HEK293 (cell line): ENCODE data around the gene SERPINA3.
A peak's percentile ranks its signal among the peaks of the same experiment; 100 is the strongest.

Source experiments
- CTCF ChIA-PET: fragments of 350-600 bp; formaldehyde crosslinking; extraction: SDS; loops from one replicate; lab custom pipeline; 2021; ENCODE audit warnings: antibody characterized with exemption; lab: Yijun Ruan, JAX
- POLR2A ChIA-PET: fragments of 300-600 bp; formaldehyde crosslinking; extraction: SDS; loops from one replicate; lab custom pipeline; 2020; ENCODE audit warnings: antibody characterized with exemption, inconsistent platforms; lab: Yijun Ruan, JAX
- H3K27ac ChIP-seq: fragments of 200-500 bp; sonication (Bioruptor generic); 2 replicates; pipeline ENCODE4 v1.5.1; 2014; ENCODE audit warnings: low read depth, low read length, control low read depth, inconsistent platforms; ENCODE audit errors: extremely low read depth
- H3K36me3 ChIP-seq, 2 experiments: fragments of 200-500 bp in 1 of 2; sonication (Bioruptor generic) in 1 of 2; 1 replicate in 1 of 2; 2 replicates in 1 of 2; pipeline ENCODE4 v1.5.1; 2014 to 2017; ENCODE audit warnings: inconsistent platforms in 2 of 2, low read length in 2 of 2; ENCODE audit not compliant: control insufficient read depth in 2 of 2, insufficient read depth in 1 of 2
- H3K4me1 ChIP-seq: fragments of 200-500 bp; sonication (Bioruptor generic); 2 replicates; pipeline ENCODE4 v1.5.1; 2014; ENCODE audit warnings: mild to moderate bottlenecking, low read length, inconsistent platforms; ENCODE audit not compliant: control insufficient read depth, insufficient read depth
- H3K4me3 ChIP-seq: 2 replicates; pipeline ENCODE4 v1.5.1; 2011; ENCODE audit warnings: low read depth, mild to moderate bottlenecking, control low read depth, low read length, moderate library complexity
- H3K9me3 ChIP-seq: fragments of 200-500 bp; sonication (Bioruptor generic); 2 replicates; pipeline ENCODE4 v1.5.1; 2014; ENCODE audit warnings: low read depth, low read length, inconsistent platforms; ENCODE audit not compliant: control insufficient read depth, insufficient read depth
- ATF2 ChIP-seq: fragments of 450-650 bp; formaldehyde crosslinking; IDR thresholded peaks from 2 replicates; pipeline ENCODE4 v1.5.1; 2016; ENCODE audit warnings: missing biosample characterization, missing genetic modification characterization, low read depth
- EGR2 ChIP-seq: fragments of 450-650 bp; formaldehyde crosslinking; IDR thresholded peaks from 2 replicates; pipeline ENCODE4 v1.5.1; 2016; ENCODE audit warnings: low read depth, missing biosample characterization, missing genetic modification characterization
- GLIS1 ChIP-seq: fragments of 450-650 bp; formaldehyde crosslinking; IDR thresholded peaks from 2 replicates; pipeline ENCODE4 v1.5.1; 2016; ENCODE audit warnings: missing biosample characterization, missing genetic modification characterization
- OSR2 ChIP-seq: fragments of 450-650 bp; formaldehyde crosslinking; IDR thresholded peaks from 2 replicates; pipeline ENCODE4 v1.5.1; 2016; ENCODE audit warnings: missing biosample characterization, missing genetic modification characterization
- ZBTB17 ChIP-seq: fragments of 450-650 bp; formaldehyde crosslinking; IDR thresholded peaks from 2 replicates; pipeline ENCODE4 v1.5.1; 2016; ENCODE audit warnings: missing biosample characterization, missing genetic modification characterization
- ZFHX2 ChIP-seq: fragments of 450-650 bp; formaldehyde crosslinking; conservative IDR thresholded peaks from 2 replicates; pipeline ENCODE4 v1.5.1; 2016; ENCODE audit warnings: missing biosample characterization, missing genetic modification characterization
- ZNF184 ChIP-seq: fragments of 450-650 bp; IDR thresholded peaks from 2 replicates; pipeline ENCODE4 v1.5.1; 2018; ENCODE audit warnings: missing biosample characterization, mild to moderate bottlenecking, missing genetic modification characterization
- ZNF248 ChIP-seq: fragments of 450-650 bp; formaldehyde crosslinking; IDR thresholded peaks from 2 replicates; pipeline ENCODE4 v1.5.1; 2017; ENCODE audit warnings: missing biosample characterization, missing genetic modification characterization
- ZNF26 ChIP-seq: fragments of 450-650 bp; formaldehyde crosslinking; IDR thresholded peaks from 2 replicates; pipeline ENCODE4 v1.5.1; 2016; ENCODE audit warnings: missing biosample characterization, missing genetic modification characterization
- ZNF335 ChIP-seq: fragments of 450-650 bp; formaldehyde crosslinking; conservative IDR thresholded peaks from 2 replicates; pipeline ENCODE4 v1.5.1; 2016; ENCODE audit warnings: missing biosample characterization, missing genetic modification characterization
- ZNF423 ChIP-seq: fragments of 450-650 bp; formaldehyde crosslinking; IDR thresholded peaks from 2 replicates; pipeline ENCODE4 v1.5.1; 2016; ENCODE audit warnings: missing biosample characterization, missing genetic modification characterization
- ZNF473 ChIP-seq: fragments of 450-650 bp; formaldehyde crosslinking; IDR thresholded peaks from 2 replicates; pipeline ENCODE4 v1.5.1; 2017; ENCODE audit warnings: missing biosample characterization, missing genetic modification characterization
- ZNF488 ChIP-seq: fragments of 450-650 bp; formaldehyde crosslinking; IDR thresholded peaks from 2 replicates; pipeline ENCODE4 v1.5.1; 2016; ENCODE audit warnings: missing biosample characterization, missing genetic modification characterization
- ZNF600 ChIP-seq: fragments of 450-650 bp; formaldehyde crosslinking; IDR thresholded peaks from 2 replicates; pipeline ENCODE4 v1.5.1; 2016; ENCODE audit warnings: missing biosample characterization, missing genetic modification characterization
- ZNF660 ChIP-seq: fragments of 450-650 bp; IDR thresholded peaks from 2 replicates; pipeline ENCODE4 v1.5.1; 2018; ENCODE audit warnings: missing biosample characterization, mild to moderate bottlenecking, missing genetic modification characterization

SERPINA3 gene

GRCh38 chr14:94598506-94598815 lies 13.7 kb upstream of the SERPINA3 start:
- TF ChIP-seq EGR2 (tag by site-specific recombination) (peak; percentile 33; the same call in 1 of the 2 replicates), ZFHX2 (tag by site-specific recombination) (peak; percentile 10; the same call in 1 of the 2 replicates), ZNF26 (tag by site-specific recombination) (no peak)
- POLR2A ChIA-PET = no interaction called here
- CTCF ChIA-PET = interaction anchor here (0.5 kb wide), 1 partner anchor 662 kb away, joined by 4 read pairs; no protein-coding TSS in a partner anchor

GRCh38 chr14:94598816-94599655 lies 13.2 kb upstream of the SERPINA3 start:
- no peaks in the 10 kb centered on the region for H3K9me3 ChIP-seq
- CTCF ChIA-PET = interaction anchor here (0.5 to 0.7 kb wide), 2 partner anchors 24 to 661 kb away, joined by 3 to 4 read pairs; no protein-coding TSS in a partner anchor
- H3K36me3 ChIP-seq = no peaks in the 10 kb centered on the region
- no peak overlapping the region for H3K4me3 ChIP-seq
- TF ChIP-seq ZNF335 = peak; percentile 42
- 0 out of 2 replicates have a peak, but pooled peaks have one; percentile 28 for TF ChIP-seq ATF2 (tag by site-specific recombination)
- no peak for TF ChIP-seq ZNF423 (tag by site-specific recombination)
- no peak for TF ChIP-seq ZNF488 (tag by site-specific recombination)
- TF ChIP-seq ZNF184 (tag by site-specific recombination) = peak; percentile 34; the same call in 1 of the 2 replicates
- TF ChIP-seq GLIS1 (tag by site-specific recombination) = peak; percentile 83
- TF ChIP-seq ZNF660 (tag by site-specific recombination) = 0 out of 2 replicates have a peak, but pooled peaks have one; percentile 66
- TF ChIP-seq ZNF473 (tag by site-specific recombination) = no peak
- TF ChIP-seq ZNF248 (tag by site-specific recombination) = no peak
- 0 out of 2 replicates have a peak, but pooled peaks have one; percentile 0 for TF ChIP-seq ZFHX2 (tag by site-specific recombination)
- TF ChIP-seq ZNF26 (tag by site-specific recombination) = no peak
- TF ChIP-seq ZNF600 (tag by site-specific recombination) = peak; percentile 53; the same call in 1 of the 2 replicates
- 0 out of 2 replicates have a peak, but pooled peaks have one; percentile 19 for TF ChIP-seq ZBTB17
- 0 out of 2 replicates have a peak, but pooled peaks have one; percentile 9 for TF ChIP-seq OSR2 (tag by site-specific recombination)
- TF ChIP-seq, all 188 proteins: peak for 9
- H3K4me1 ChIP-seq = no peaks in the 10 kb centered on the region; the same call in 1 of the 2 replicates
- POLR2A ChIA-PET = interaction anchor here (0.6 kb wide), 2 partner anchors 12 to 103 kb away, joined by 3 to 7 read pairs; no protein-coding TSS in a partner anchor
- H3K27ac ChIP-seq = no peak overlapping the region

More at GRCh38 chr14:94598506-94598815, 13.7 kb upstream of the SERPINA3 start:
- Histone ChIP-seq H3K36me3 (no peaks in the 10 kb centered on the region), H3K4me3 (no peak overlapping the region), H3K27ac (no peak overlapping the region), H3K4me1 (no peaks in the 10 kb centered on the region; the same call in 1 of the 2 replicates), H3K9me3 (no peaks in the 10 kb centered on the region)
